WERI-Rb-1 (cell line): ENCODE measurements around the gene DCAF6.

Experiments
- DNase-seq: peaks from one replicate; pipeline ENCODE4 v3.0.0-alpha.2; 2020
- H3K27ac ChIP-seq: fragments of 250-450 bp; sonication (Bioruptor Pico); 2 replicates; pipeline ENCODE4 v1.5.1; 2020; ENCODE audit warnings: mild to moderate bottlenecking, moderate library complexity
- H3K27me3 ChIP-seq: fragments of 250-450 bp; sonication (Bioruptor Pico); 2 replicates; pipeline ENCODE4 v1.5.1; 2021; ENCODE audit warnings: mild to moderate bottlenecking, low read depth, moderate library complexity; ENCODE audit not compliant: insufficient read depth, severe bottlenecking
- H3K36me3 ChIP-seq: fragments of 250-450 bp; sonication (Bioruptor Pico); 2 replicates; pipeline ENCODE4 v1.5.1; 2020; ENCODE audit warnings: mild to moderate bottlenecking, moderate library complexity
- H3K4me3 ChIP-seq: 2 replicates; pipeline ENCODE4 v1.5.1; 2011; ENCODE audit warnings: low read depth, mild to moderate bottlenecking, control low read depth, low read length
- H3K9me3 ChIP-seq: fragments of 250-450 bp; sonication (Bioruptor Pico); 2 replicates; pipeline ENCODE4 v1.5.1; 2021; ENCODE audit warnings: mild to moderate bottlenecking, moderate library complexity; ENCODE audit not compliant: severe bottlenecking
- CTCF ChIP-seq: IDR thresholded peaks from 2 replicates; pipeline ENCODE4 v1.5.1; 2011; ENCODE audit warnings: low read depth, mild to moderate bottlenecking, control low read depth, inconsistent platforms, low read length

DCAF6 gene

GRCh38 chr1:167974698-167975097, 38.2 kb downstream of the DCAF6 start:
- no peak for TF ChIP-seq CTCF
- Histone ChIP-seq H3K27ac (no peak overlapping the region), H3K4me3 (no peak overlapping the region), H3K36me3 (no peaks in the 10 kb centered on the region), H3K27me3 (no peaks in the 10 kb centered on the region), H3K9me3 (no peaks in the 10 kb centered on the region)
- DNase-seq, result no peak

GRCh38 chr1:167977245-167977644, 40.8 kb downstream of the DCAF6 start:
- no peak for DNase-seq

DNA sequence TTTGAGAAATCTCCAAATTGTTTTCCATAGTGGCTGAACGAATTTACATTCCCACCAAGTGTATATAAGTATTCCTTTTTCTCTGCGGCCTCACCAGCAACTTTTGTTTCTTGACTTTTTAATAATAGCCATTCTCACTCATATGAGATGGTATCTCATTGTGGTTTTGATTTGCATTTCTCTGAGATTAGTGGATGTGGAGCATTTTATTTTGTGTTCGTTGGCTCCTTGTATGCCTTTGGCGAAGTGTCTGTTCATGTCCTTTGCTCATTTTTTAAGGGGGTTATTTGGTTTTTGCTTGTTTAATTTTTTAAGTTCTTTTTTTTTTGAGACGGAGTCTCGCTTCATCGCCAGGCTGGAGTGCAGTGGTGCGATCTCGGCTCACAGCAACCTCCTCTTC, 45.5 kb downstream of the DCAF6 start:
- H3K36me3 ChIP-seq, result no peaks in the 10 kb centered on the region
- H3K9me3 ChIP-seq, result no peaks in the 10 kb centered on the region
- no peak for TF ChIP-seq CTCF
- H3K27ac ChIP-seq, result no peak overlapping the region
- H3K4me3 ChIP-seq, result no peak overlapping the region
- DNase-seq, result no peak
- no peaks in the 10 kb centered on the region for H3K27me3 ChIP-seq

More at GRCh38 chr1:167977245-167977644, 40.8 kb downstream of the DCAF6 start:
- H3K4me3 ChIP-seq, result no peak overlapping the region
- H3K27me3 ChIP-seq, result no peaks in the 10 kb centered on the region
- no peaks in the 10 kb centered on the region for H3K36me3 ChIP-seq
- no peak for TF ChIP-seq CTCF
- no peaks in the 10 kb centered on the region for H3K9me3 ChIP-seq
- H3K27ac ChIP-seq, result no peak overlapping the region

DNA sequence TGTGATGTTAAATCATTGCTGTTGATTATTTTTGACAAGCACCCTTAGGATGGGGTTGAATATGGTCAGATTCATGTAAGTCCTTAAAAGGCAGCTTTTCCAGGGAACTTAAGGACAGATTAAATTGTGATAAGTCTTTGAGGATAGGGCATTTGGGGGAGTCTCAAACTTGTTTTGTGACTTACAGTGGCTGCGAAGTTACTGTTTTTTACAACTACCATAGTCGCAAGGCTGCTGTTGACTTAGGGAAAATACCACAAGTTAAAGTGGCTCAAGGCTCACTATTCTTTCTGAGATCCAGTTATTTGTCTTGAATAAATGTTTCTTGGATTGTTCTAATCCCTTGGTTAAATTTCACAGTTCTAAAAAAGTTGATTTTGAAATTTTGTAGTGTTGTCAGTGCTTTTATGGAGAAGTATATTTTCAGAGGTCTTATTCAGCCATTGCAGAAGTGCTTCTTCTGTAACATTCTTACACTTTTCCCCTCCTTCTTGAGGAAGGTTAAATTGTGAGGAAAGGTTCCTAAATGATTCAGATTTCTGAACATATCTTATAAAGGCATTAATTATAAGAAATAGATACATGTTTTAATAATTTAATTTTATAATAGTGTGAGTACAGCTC, 47.4 kb downstream of the DCAF6 start:
- no peaks in the 10 kb centered on the region for H3K36me3 ChIP-seq
- no peak overlapping the region for H3K4me3 ChIP-seq
- H3K9me3 ChIP-seq, result no peaks in the 10 kb centered on the region
- H3K27me3 ChIP-seq, result no peaks in the 10 kb centered on the region
- DNase-seq, result no peak
- H3K27ac ChIP-seq, result no peak overlapping the region
- no peak for TF ChIP-seq CTCF

DNA sequence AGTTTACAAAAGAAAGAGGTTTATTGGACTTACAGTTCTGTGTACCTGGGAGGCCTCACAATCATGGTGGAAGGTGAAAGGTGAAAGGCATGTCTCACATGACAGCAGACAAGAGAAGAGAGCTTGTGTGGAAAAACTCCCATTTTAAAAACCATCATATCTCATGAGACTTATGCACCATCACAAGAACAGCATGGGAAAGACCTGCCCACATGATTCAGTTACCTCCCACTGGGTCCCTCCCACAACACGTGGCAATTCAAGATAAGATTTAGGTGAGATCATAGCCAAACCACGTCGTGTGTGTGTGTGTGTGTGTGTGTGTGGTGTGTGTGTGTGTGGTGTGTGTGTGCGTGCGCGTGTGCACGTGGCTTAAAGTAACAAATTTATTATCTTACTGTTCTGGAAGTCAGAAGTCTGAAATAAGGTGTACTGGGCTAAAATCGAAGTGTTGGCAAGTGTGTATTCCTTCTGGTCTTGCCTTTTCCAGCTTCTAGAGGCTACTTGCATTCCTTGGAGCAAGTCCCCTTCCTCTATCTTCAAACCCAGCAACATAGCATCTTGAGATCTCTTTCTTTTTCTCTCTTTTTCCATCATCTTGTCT, 48.5 kb downstream of the DCAF6 start:
- Histone ChIP-seq H3K36me3 (no peaks in the 10 kb centered on the region), H3K4me3 (no peak overlapping the region), H3K27me3 (no peaks in the 10 kb centered on the region), H3K9me3 (no peaks in the 10 kb centered on the region), H3K27ac (no peak overlapping the region)
- TF ChIP-seq CTCF, result no peak
- DNase-seq, result no peak

- Histone ChIP-seq H3K9me3 (no peaks in the 10 kb centered on the region), H3K36me3 (no peaks in the 10 kb centered on the region), H3K4me3 (no peak overlapping the region), H3K27me3 (no peaks in the 10 kb centered on the region), H3K27ac (no peak overlapping the region)
- no peak for TF ChIP-seq CTCF
- DNase-seq, result no peak
These were observed 50.7 kb downstream of the DCAF6 start for GRCh38 chr1:167987174-167987573.
